Activated T-helper 2 cell treated with anti-CD3 and anti-CD28 coated beads, Interferon-gamma antibody, Interleukin-2, Interleukin-4, amounts not matched to agents 10 μg/mL and 5 μg/mL and 100 μg/mL, durations not matched to agents 14 hours and 24 hours and 36 hours (primary cell): ENCODE data around the gene WBP2. TPM values are rescaled to one million over a fixed set of nuclear protein-coding genes. Genes with fewer than 3 reads are reported as not detected.

Source experiments
- DNase-seq: peaks from one replicate; pipeline ENCODE4 v3.0.0; 2021; ENCODE audit warnings: low spot score
- H3K27ac Mint-ChIP-seq: one replicate; pipeline ENCODE4 v1.8.0; 2021; ENCODE audit warnings: mixed read lengths
- H3K27me3 Mint-ChIP-seq: one replicate; pipeline ENCODE4 v1.8.0; 2021; ENCODE audit warnings: low read depth, mixed read lengths
- H3K36me3 Mint-ChIP-seq: one replicate; pipeline ENCODE4 v1.8.0; 2021; ENCODE audit warnings: low read depth, mixed read lengths
- H3K4me1 Mint-ChIP-seq: one replicate; pipeline ENCODE4 v1.8.0; 2021; ENCODE audit warnings: low read depth, mixed read lengths
- H3K4me3 Mint-ChIP-seq: one replicate; pipeline ENCODE4 v1.8.0; 2021; ENCODE audit warnings: low read depth, mild to moderate bottlenecking, moderate library complexity, mixed read lengths
- H3K9me3 Mint-ChIP-seq: one replicate; pipeline ENCODE4 v1.8.0; 2021; ENCODE audit warnings: mixed read lengths
- intact Hi-C: fragments of 100-400 bp; cut with micrococcal nuclease; formaldehyde crosslinking; loops from one replicate; pipeline ENCODE4 v1.15.1; 2023
- total RNA-seq: library from RNA; stranded (reverse); gene quantifications from 2 replicates; pipeline ENCODE4 v1.2.3, GENCODE V29; 2022

Gene WBP2
- 79.3 and 80.7 TPM in 2 replicates for total RNA-seq

DNA sequence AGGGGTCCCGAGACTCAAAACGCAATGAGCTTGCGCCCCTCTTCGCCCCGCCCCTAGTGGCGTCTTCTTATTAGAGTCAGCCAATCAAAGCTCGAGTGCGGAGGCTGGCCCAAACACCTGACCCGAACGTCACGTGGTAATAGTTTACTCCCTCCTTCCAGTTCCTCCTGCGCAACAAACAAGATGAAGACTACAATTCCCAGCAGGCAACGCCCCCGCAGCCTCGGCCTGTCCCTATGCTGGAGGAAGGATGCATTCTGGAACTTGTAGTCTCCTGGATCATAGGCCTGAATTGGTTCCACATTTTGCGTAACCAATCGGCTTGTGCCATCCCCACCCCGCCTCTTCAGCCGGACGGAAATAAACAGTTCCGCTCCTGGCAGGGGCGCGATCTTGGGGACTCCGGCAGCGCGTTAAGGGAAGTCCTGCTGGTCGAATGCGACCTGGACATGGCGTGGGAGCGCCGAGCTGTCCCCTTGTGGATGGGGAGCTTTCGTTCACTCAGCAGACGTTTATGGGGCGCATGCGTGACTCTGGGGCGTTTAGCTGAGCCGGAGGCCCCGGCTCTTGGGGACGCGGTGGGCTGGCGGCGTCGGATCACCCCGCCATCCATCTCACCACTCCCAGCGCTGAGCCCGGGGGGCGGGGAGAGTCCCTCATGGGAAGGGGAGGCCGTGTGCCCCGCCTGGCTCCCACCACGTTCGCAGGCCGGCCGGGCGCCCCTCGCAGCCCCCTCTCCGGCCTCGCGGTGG lies at the start of gene WBP2:
Gene WBP2, minus strand, starts transcription at position 26 of the 752 bp plus-strand sequence. CDS start 38 bp downstream, outside the sequence.
- H3K36me3 Mint-ChIP-seq: peaks cover 10% of the 10 kb centered on the region
- H3K4me1 Mint-ChIP-seq: peaks cover 26% of the 10 kb centered on the region
- H3K27me3 Mint-ChIP-seq: no peaks in the 10 kb centered on the region
- no peaks in the 10 kb centered on the region for H3K9me3 Mint-ChIP-seq
- intact Hi-C loops: loop anchor here (1.0 to 2.0 kb wide), 6 partner anchors 9 to 76 kb away; partner anchors contain the start of genes MRPL38, UNC13D and UNK
- H3K27ac Mint-ChIP-seq: peak within 1 kb of the TSS; percentile 84
- H3K4me3 Mint-ChIP-seq: no peak within 1 kb of the TSS
- peak; percentile 98 for DNase-seq

DNA sequence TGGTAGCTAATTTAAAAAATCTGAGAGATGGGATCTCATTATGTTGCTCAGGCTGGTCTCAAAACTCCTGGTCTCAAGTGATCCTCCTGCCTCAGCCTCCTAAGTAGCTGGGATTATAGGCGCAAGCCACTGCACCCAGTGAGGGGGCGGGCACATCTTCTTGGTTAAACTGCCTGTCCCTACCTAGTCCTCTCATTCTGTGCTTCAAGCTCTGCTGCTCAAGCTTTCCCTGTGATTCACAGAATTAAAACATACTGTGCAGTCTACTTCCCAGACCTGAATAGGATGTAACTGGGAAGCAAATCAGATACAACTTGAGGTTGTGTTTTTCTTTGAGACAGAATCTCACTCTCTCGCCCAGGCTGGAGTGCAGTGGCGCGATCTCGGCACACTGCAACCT lies 47.3 kb upstream of the WBP2 start:
- intact Hi-C loops: loop anchor here (10.0 kb wide), 1 partner anchor 202 kb away; the partner anchor contains the start of gene EXOC7
- no peaks in the 10 kb centered on the region for H3K27me3 Mint-ChIP-seq
- H3K9me3 Mint-ChIP-seq: no peaks in the 10 kb centered on the region
- H3K4me1 Mint-ChIP-seq: peaks cover 7% of the 10 kb centered on the region
- H3K4me3 Mint-ChIP-seq: no peak overlapping the region
- peaks cover 35% of the 10 kb centered on the region for H3K36me3 Mint-ChIP-seq
- no peak overlapping the region for H3K27ac Mint-ChIP-seq
- DNase-seq: no peak

DNA sequence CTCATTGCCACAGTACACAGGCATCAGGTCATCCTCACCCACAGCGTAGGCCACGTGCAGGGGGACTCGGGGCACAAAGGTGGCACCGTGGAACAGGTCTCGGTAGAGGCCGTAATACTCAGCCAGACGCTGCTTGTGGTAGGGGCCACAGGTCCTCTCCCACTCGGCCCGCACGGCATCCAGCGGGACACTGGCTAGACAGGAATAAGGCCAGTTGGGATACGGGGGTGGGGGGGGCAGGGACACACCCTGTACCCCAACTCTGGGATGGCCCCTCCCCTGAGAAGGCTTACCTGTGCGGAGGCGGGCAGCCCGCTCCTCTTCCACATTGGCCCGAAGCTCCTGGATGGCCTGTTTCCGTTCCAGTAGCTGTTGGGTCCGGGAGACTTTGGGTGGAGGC lies 46.6 kb upstream of the WBP2 start:
- Mint-ChIP-seq H3K27me3 (no peaks in the 10 kb centered on the region), H3K27ac (no peak overlapping the region), H3K4me1 (peaks cover 9% of the 10 kb centered on the region), H3K36me3 (peaks cover 37% of the 10 kb centered on the region), H3K9me3 (no peaks in the 10 kb centered on the region), H3K4me3 (no peak overlapping the region)
- intact Hi-C loops: loop anchor here (10.0 kb wide), 1 partner anchor 203 kb away; the partner anchor contains the start of gene EXOC7
- DNase-seq: no peak

GRCh38 chr17:75900691-75901533 lies 45.8 kb upstream of the WBP2 start:
- H3K4me3 Mint-ChIP-seq: no peak overlapping the region
- H3K4me1 Mint-ChIP-seq: peaks cover 5% of the 10 kb centered on the region
- no peaks in the 10 kb centered on the region for H3K27me3 Mint-ChIP-seq
- intact Hi-C loops: loop anchor here (10.0 kb wide), 1 partner anchor 204 kb away; the partner anchor contains the start of gene EXOC7
- H3K36me3 Mint-ChIP-seq: peaks cover 37% of the 10 kb centered on the region
- H3K27ac Mint-ChIP-seq: no peak overlapping the region
- no peaks in the 10 kb centered on the region for H3K9me3 Mint-ChIP-seq
- DNase-seq: no peak

DNA sequence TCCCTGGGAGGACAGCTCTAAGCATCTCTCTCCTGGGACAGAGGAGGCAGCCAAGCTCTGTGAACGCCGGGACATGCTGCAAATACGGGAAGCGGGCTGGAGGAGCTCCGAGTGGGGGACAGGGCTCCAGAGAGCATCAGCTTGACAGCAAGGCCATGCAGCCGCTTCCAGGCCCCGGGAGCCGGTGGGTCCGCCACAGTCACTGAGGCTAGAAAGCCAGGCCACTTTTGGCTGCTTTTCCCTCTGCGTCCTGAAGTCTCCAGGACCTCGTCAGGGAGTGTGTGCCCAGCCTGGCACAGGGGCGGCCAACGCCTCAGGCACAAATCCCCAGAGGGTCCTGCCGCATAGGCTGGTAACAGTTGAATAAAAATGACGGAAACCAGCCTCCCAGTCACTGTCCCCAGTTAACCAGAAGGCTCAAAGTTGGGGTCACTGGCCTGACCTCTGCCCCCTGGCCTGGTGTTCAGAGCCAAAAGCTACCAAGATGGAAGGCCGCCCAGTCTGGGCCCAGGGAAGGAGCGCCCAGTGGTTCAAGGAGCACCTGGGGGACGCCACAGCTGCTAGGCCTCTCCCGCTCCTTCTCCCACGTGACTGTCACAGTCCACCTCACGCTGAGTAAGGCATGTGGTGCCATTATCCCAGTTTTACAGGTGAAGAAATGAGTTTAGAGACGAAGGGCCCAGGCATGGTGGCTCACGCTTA lies 44.8 kb upstream of the WBP2 start:
- Mint-ChIP-seq H3K27ac (no peak overlapping the region), H3K4me3 (no peak overlapping the region), H3K4me1 (peaks cover 12% of the 10 kb centered on the region), H3K36me3 (peaks cover 40% of the 10 kb centered on the region), H3K9me3 (no peaks in the 10 kb centered on the region), H3K27me3 (no peaks in the 10 kb centered on the region)
- intact Hi-C loops: loop anchor here (10.0 kb wide), 1 partner anchor 205 kb away; the partner anchor contains the start of gene EXOC7
- no peak for DNase-seq

DNA sequence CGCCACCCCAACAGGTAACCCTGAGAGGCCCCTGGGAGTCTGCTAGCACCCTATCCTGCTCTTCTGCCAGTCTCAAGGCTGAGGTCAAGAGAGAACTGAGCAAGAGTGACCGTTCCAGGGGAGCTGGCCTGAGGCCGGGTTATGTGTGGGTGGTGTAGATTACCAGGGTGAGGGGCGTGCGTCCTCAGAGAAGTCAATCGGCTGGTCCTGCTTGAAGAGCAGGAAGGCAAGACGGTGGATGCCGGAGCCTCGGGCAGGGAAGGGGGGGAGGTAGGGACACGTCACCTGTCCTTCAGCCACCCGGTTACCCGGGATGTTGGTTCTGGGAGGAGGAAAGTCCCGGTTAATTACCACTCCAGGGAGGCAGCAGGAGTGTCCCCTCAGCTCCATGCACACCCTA lies 44.2 kb upstream of the WBP2 start:
- Mint-ChIP-seq H3K27me3 (no peaks in the 10 kb centered on the region), H3K4me3 (no peak overlapping the region), H3K27ac (no peak overlapping the region), H3K9me3 (no peaks in the 10 kb centered on the region), H3K36me3 (peaks cover 40% of the 10 kb centered on the region), H3K4me1 (peaks cover 12% of the 10 kb centered on the region)
- intact Hi-C loops: no loop called here
- no peak for DNase-seq

DNA sequence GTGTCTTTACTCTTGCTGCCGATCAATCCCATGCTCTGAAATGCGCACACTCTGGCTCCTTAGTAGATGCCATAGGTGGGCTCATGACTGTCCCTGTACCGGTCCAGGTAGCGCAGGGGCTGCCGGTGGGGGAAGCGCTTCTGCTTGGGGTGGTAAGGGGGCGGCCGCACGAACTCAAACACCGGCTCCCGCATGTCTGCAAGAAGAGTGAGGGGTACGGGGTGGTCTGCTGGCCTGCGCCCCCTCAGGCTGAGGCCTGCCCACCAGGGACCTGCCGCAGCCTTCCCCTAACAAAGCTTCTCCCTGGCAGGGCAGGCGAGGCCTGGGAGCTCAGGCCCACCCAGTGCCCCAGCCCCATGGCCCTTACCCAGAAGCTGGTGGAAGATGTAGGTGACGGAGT lies 43.7 kb upstream of the WBP2 start:
- Mint-ChIP-seq H3K4me3 (no peak overlapping the region), H3K4me1 (peaks cover 13% of the 10 kb centered on the region)

GRCh38 chr17:75898065-75898464 lies 42.9 kb upstream of the WBP2 start:
- H3K36me3 Mint-ChIP-seq: peaks cover 46% of the 10 kb centered on the region
- intact Hi-C loops: no loop called here
- peak overlapping the region; percentile 71 for H3K4me3 Mint-ChIP-seq
- H3K27me3 Mint-ChIP-seq: no peaks in the 10 kb centered on the region
- no peak for DNase-seq
- H3K9me3 Mint-ChIP-seq: no peaks in the 10 kb centered on the region
- H3K4me1 Mint-ChIP-seq: peaks cover 13% of the 10 kb centered on the region
- H3K27ac Mint-ChIP-seq: no peak overlapping the region

More for the DNA sequence above, 43.7 kb upstream of the WBP2 start:
- no peak for DNase-seq
- H3K36me3 Mint-ChIP-seq: peaks cover 45% of the 10 kb centered on the region
- no peaks in the 10 kb centered on the region for H3K27me3 Mint-ChIP-seq
- intact Hi-C loops: no loop called here
- H3K27ac Mint-ChIP-seq: no peak overlapping the region
- H3K9me3 Mint-ChIP-seq: no peaks in the 10 kb centered on the region

GRCh38 chr17:75897160-75898019 lies 42.3 kb upstream of the WBP2 start:
- peak overlapping the region; percentile 71 for H3K4me3 Mint-ChIP-seq
- intact Hi-C loops: loop anchor here (2.0 kb wide), 1 partner anchor 21 kb away; no protein-coding TSS in a partner anchor
- peaks cover 13% of the 10 kb centered on the region for H3K4me1 Mint-ChIP-seq
- no peaks in the 10 kb centered on the region for H3K9me3 Mint-ChIP-seq
- DNase-seq: no peak
- no peaks in the 10 kb centered on the region for H3K27me3 Mint-ChIP-seq
- H3K36me3 Mint-ChIP-seq: peaks cover 46% of the 10 kb centered on the region
- peak overlapping the region; percentile 52 for H3K27ac Mint-ChIP-seq

DNA sequence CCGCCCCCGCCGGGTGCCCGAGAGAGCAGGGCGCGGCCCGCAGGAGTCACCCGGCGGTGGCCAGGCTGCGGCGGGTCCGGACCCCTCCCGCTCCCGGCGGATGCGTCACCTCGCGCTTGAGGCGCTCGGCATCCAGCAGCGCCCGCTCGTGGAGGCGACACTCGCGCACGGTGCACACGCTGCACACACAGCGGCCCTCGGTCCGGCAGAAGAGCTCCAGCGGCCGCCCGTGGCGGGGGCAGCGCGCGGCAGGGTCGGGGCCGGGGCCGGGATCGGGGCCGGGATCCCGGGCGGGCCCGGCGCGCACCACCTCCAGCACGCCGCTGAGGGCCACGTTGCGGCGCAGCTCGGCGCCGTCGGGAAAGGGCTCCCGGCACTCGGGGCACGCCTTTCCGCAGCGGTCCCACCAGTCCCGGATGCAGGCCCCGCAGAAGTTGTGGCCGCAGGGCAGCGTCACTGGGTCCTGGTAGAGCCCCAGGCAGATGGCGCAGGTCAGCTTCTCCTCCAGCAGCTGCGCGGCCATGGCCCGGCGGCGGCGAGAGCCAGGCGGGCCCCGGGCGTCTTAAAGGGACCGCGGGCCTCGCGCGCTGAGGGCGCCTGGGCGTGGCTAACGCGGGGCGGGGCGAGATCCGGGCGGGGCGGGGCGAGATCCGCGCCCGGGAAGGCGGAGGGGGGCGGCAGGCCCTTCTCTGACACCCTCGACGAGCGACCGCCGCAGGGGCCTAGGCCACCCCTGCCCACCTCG lies 41.5 kb upstream of the WBP2 start, which contains the start of gene TRIM65:
Gene TRIM65, minus strand, starts transcription at position 537 of the 745 bp plus-strand sequence. Its CDS starts 14 bp downstream, at position 523.
- H3K9me3 Mint-ChIP-seq: no peaks in the 10 kb centered on the region
- H3K27ac Mint-ChIP-seq: peak within 1 kb of the TSS; percentile 82
- peak within 1 kb of the TSS; percentile 85 for H3K4me3 Mint-ChIP-seq
- peak; percentile 73 for DNase-seq
- intact Hi-C loops: loop anchor here (1.0 to 2.0 kb wide), 2 partner anchors 8 to 20 kb away; partner anchors contain the start of gene MRPL38
- peaks cover 13% of the 10 kb centered on the region for H3K4me1 Mint-ChIP-seq
- H3K27me3 Mint-ChIP-seq: no peaks in the 10 kb centered on the region
- H3K36me3 Mint-ChIP-seq: peaks cover 43% of the 10 kb centered on the region
